ENCODE measurements around the gene CEP89.
"Not testable (repeated sequence)": the region's sequence is repeated elsewhere in the genome, so short reads cannot be mapped to it uniquely, and the experiment has no call there.

CEP89 gene

GRCh38 chr19:32997716-32998355 is 26.1 kb upstream of the CEP89 start:
- H3K9me3 ChIP-seq (ENCODE audit: control insufficient read depth in 2 of 2, low read length in 2 of 2) = no peaks in the 10 kb centered on the region

GRCh38 chr19:32997061-32997464 is 25.3 kb upstream of the CEP89 start:
- not testable (repeated sequence) for H3K27me3 ChIP-seq (ENCODE audit: control insufficient read depth in 2 of 2, insufficient read depth in 2 of 2, low read length in 2 of 2); H3K27ac ChIP-seq (ENCODE audit: low read depth in 2 of 2, low read length in 2 of 2); H3K9ac ChIP-seq (ENCODE audit: low read depth in 1 of 2, low read length in 2 of 2); H3K9me3 ChIP-seq (ENCODE audit: control insufficient read depth in 2 of 2, low read length in 2 of 2); H3K4me3 ChIP-seq (ENCODE audit: low read length in 2 of 2); H3K4me1 ChIP-seq (ENCODE audit: control insufficient read depth in 2 of 2, insufficient read depth in 2 of 2, low read length in 2 of 2)
- H3K36me3 ChIP-seq (ENCODE audit: control insufficient read depth in 2 of 2, insufficient read depth in 2 of 2, low read length in 2 of 2) = peaks cover 20 to 32% of the 10 kb centered on the region in 2 donors

More at GRCh38 chr19:32997716-32998355, 26.1 kb upstream of the CEP89 start:
- no peaks in the 10 kb centered on the region for H3K27me3 ChIP-seq (ENCODE audit: control insufficient read depth in 2 of 2, insufficient read depth in 2 of 2, low read length in 2 of 2)
- peaks cover 18 to 33% of the 10 kb centered on the region in 2 donors for H3K36me3 ChIP-seq (ENCODE audit: control insufficient read depth in 2 of 2, insufficient read depth in 2 of 2, low read length in 2 of 2)
- no peak overlapping the region for H3K27ac ChIP-seq (ENCODE audit: low read depth in 2 of 2, low read length in 2 of 2)
- H3K4me1 ChIP-seq (ENCODE audit: control insufficient read depth in 2 of 2, insufficient read depth in 2 of 2, low read length in 2 of 2) = no peaks in the 10 kb centered on the region
- H3K4me3 ChIP-seq (ENCODE audit: low read length in 2 of 2) = no peak overlapping the region
- no peak overlapping the region for H3K9ac ChIP-seq (ENCODE audit: low read depth in 1 of 2, low read length in 2 of 2)

- not testable (repeated sequence) for H3K4me1 ChIP-seq (ENCODE audit: control insufficient read depth in 2 of 2, insufficient read depth in 2 of 2, low read length in 2 of 2); H3K9me3 ChIP-seq (ENCODE audit: control insufficient read depth in 2 of 2, low read length in 2 of 2); H3K9ac ChIP-seq (ENCODE audit: low read depth in 1 of 2, low read length in 2 of 2); H3K4me3 ChIP-seq (ENCODE audit: low read length in 2 of 2); H3K27ac ChIP-seq (ENCODE audit: low read depth in 2 of 2, low read length in 2 of 2); H3K27me3 ChIP-seq (ENCODE audit: control insufficient read depth in 2 of 2, insufficient read depth in 2 of 2, low read length in 2 of 2)
- H3K36me3 ChIP-seq (ENCODE audit: control insufficient read depth in 2 of 2, insufficient read depth in 2 of 2, low read length in 2 of 2) = peaks cover 20 to 34% of the 10 kb centered on the region in 2 donors
Measured at GRCh38 chr19:32995966-32996365, 24.2 kb upstream of the CEP89 start.

- Histone ChIP-seq H3K9ac (ENCODE audit: low read depth in 1 of 2, low read length in 2 of 2) (no peak overlapping the region), H3K4me1 (ENCODE audit: control insufficient read depth in 2 of 2, insufficient read depth in 2 of 2, low read length in 2 of 2) (no peaks in the 10 kb centered on the region), H3K36me3 (ENCODE audit: control insufficient read depth in 2 of 2, insufficient read depth in 2 of 2, low read length in 2 of 2) (peaks cover 20 to 25% of the 10 kb centered on the region in 2 donors), H3K4me3 (ENCODE audit: low read length in 2 of 2) (no peak overlapping the region), H3K9me3 (ENCODE audit: control insufficient read depth in 2 of 2, low read length in 2 of 2) (no peaks in the 10 kb centered on the region), H3K27ac (ENCODE audit: low read depth in 2 of 2, low read length in 2 of 2) (no peak overlapping the region), H3K27me3 (ENCODE audit: control insufficient read depth in 2 of 2, insufficient read depth in 2 of 2, low read length in 2 of 2) (no peaks in the 10 kb centered on the region)
Measured at GRCh38 chr19:32988724-32989123, 17.0 kb upstream of the CEP89 start.

- not testable (repeated sequence) for H3K9me3 ChIP-seq (ENCODE audit: control insufficient read depth in 2 of 2, low read length in 2 of 2); H3K27me3 ChIP-seq (ENCODE audit: control insufficient read depth in 2 of 2, insufficient read depth in 2 of 2, low read length in 2 of 2); H3K4me3 ChIP-seq (ENCODE audit: low read length in 2 of 2); H3K9ac ChIP-seq (ENCODE audit: low read depth in 1 of 2, low read length in 2 of 2); H3K27ac ChIP-seq (ENCODE audit: low read depth in 2 of 2, low read length in 2 of 2); H3K4me1 ChIP-seq (ENCODE audit: control insufficient read depth in 2 of 2, insufficient read depth in 2 of 2, low read length in 2 of 2)
- peaks cover 20 to 24% of the 10 kb centered on the region in 2 donors for H3K36me3 ChIP-seq (ENCODE audit: control insufficient read depth in 2 of 2, insufficient read depth in 2 of 2, low read length in 2 of 2)
Measured at GRCh38 chr19:32988254-32988653, 16.5 kb upstream of the CEP89 start.

GRCh38 chr19:32982488-32982887 is 10.7 kb upstream of the CEP89 start:
- H3K36me3 ChIP-seq (ENCODE audit: control insufficient read depth in 2 of 2, insufficient read depth in 2 of 2, low read length in 2 of 2) = peaks cover 9 to 14% of the 10 kb centered on the region in 2 donors
- H3K4me1 ChIP-seq (ENCODE audit: control insufficient read depth in 2 of 2, insufficient read depth in 2 of 2, low read length in 2 of 2); H3K27ac ChIP-seq (ENCODE audit: low read depth in 2 of 2, low read length in 2 of 2); H3K27me3 ChIP-seq (ENCODE audit: control insufficient read depth in 2 of 2, insufficient read depth in 2 of 2, low read length in 2 of 2); H3K9me3 ChIP-seq (ENCODE audit: control insufficient read depth in 2 of 2, low read length in 2 of 2); H3K9ac ChIP-seq (ENCODE audit: low read depth in 1 of 2, low read length in 2 of 2); H3K4me3 ChIP-seq (ENCODE audit: low read length in 2 of 2): not testable (repeated sequence)

GRCh38 chr19:32979807-32980206 is 8.0 kb upstream of the CEP89 start:
- H3K4me3 ChIP-seq (ENCODE audit: low read length in 2 of 2); H3K9me3 ChIP-seq (ENCODE audit: control insufficient read depth in 2 of 2, low read length in 2 of 2); H3K27me3 ChIP-seq (ENCODE audit: control insufficient read depth in 2 of 2, insufficient read depth in 2 of 2, low read length in 2 of 2); H3K9ac ChIP-seq (ENCODE audit: low read depth in 1 of 2, low read length in 2 of 2); H3K27ac ChIP-seq (ENCODE audit: low read depth in 2 of 2, low read length in 2 of 2): not testable (repeated sequence)
- H3K4me1 ChIP-seq (ENCODE audit: control insufficient read depth in 2 of 2, insufficient read depth in 2 of 2, low read length in 2 of 2) = peaks cover 3 to 12% of the 10 kb centered on the region in 2 donors
- H3K36me3 ChIP-seq (ENCODE audit: control insufficient read depth in 2 of 2, insufficient read depth in 2 of 2, low read length in 2 of 2) = peaks cover 10 to 12% of the 10 kb centered on the region in 2 donors

GRCh38 chr19:32977813-32978212 is 6.1 kb upstream of the CEP89 start:
- not testable (repeated sequence) for H3K9ac ChIP-seq (ENCODE audit: low read depth in 1 of 2, low read length in 2 of 2); H3K4me3 ChIP-seq (ENCODE audit: low read length in 2 of 2); H3K27me3 ChIP-seq (ENCODE audit: control insufficient read depth in 2 of 2, insufficient read depth in 2 of 2, low read length in 2 of 2); H3K9me3 ChIP-seq (ENCODE audit: control insufficient read depth in 2 of 2, low read length in 2 of 2)
- H3K27ac ChIP-seq (ENCODE audit: low read depth in 2 of 2, low read length in 2 of 2) = peak overlapping the region in 1 of 2 donors; percentile 56
- peaks cover 3 to 12% of the 10 kb centered on the region in 2 donors for H3K4me1 ChIP-seq (ENCODE audit: control insufficient read depth in 2 of 2, insufficient read depth in 2 of 2, low read length in 2 of 2)
- H3K36me3 ChIP-seq (ENCODE audit: control insufficient read depth in 2 of 2, insufficient read depth in 2 of 2, low read length in 2 of 2) = peaks cover 10 to 11% of the 10 kb centered on the region in 2 donors

GRCh38 chr19:32977280-32977679 is 5.5 kb upstream of the CEP89 start:
- peak overlapping the region; percentile 56 to 67 for H3K27ac ChIP-seq (ENCODE audit: low read depth in 2 of 2, low read length in 2 of 2)
- no peaks in the 10 kb centered on the region for H3K27me3 ChIP-seq (ENCODE audit: control insufficient read depth in 2 of 2, insufficient read depth in 2 of 2, low read length in 2 of 2)
- H3K36me3 ChIP-seq (ENCODE audit: control insufficient read depth in 2 of 2, insufficient read depth in 2 of 2, low read length in 2 of 2) = peaks cover 10 to 11% of the 10 kb centered on the region in 2 donors
- H3K9me3 ChIP-seq (ENCODE audit: control insufficient read depth in 2 of 2, low read length in 2 of 2) = no peaks in the 10 kb centered on the region
- H3K9ac ChIP-seq (ENCODE audit: low read depth in 1 of 2, low read length in 2 of 2) = peak overlapping the region in 1 of 2 donors; percentile 5
- peaks cover 5 to 12% of the 10 kb centered on the region in 2 donors for H3K4me1 ChIP-seq (ENCODE audit: control insufficient read depth in 2 of 2, insufficient read depth in 2 of 2, low read length in 2 of 2)
- H3K4me3 ChIP-seq (ENCODE audit: low read length in 2 of 2) = no peak overlapping the region

- no peak overlapping the region for H3K9ac ChIP-seq (ENCODE audit: low read depth in 1 of 2, low read length in 2 of 2)
- peaks cover 10 to 11% of the 10 kb centered on the region in 2 donors for H3K36me3 ChIP-seq (ENCODE audit: control insufficient read depth in 2 of 2, insufficient read depth in 2 of 2, low read length in 2 of 2)
- peaks cover 7 to 13% of the 10 kb centered on the region in 2 donors for H3K4me1 ChIP-seq (ENCODE audit: control insufficient read depth in 2 of 2, insufficient read depth in 2 of 2, low read length in 2 of 2)
- no peaks in the 10 kb centered on the region for H3K9me3 ChIP-seq (ENCODE audit: control insufficient read depth in 2 of 2, low read length in 2 of 2)
- peak overlapping the region; percentile 56 to 67 for H3K27ac ChIP-seq (ENCODE audit: low read depth in 2 of 2, low read length in 2 of 2)
- H3K27me3 ChIP-seq (ENCODE audit: control insufficient read depth in 2 of 2, insufficient read depth in 2 of 2, low read length in 2 of 2) = no peaks in the 10 kb centered on the region
- H3K4me3 ChIP-seq (ENCODE audit: low read length in 2 of 2) = no peak overlapping the region
Measured at GRCh38 chr19:32976223-32976805, 4.6 kb upstream of the CEP89 start.

All from mucosa of rectum (tissue), 2 donors.